Mesenchymal stem cell (in vitro differentiated cells and primary cell): Measurements from ENCODE around the gene OPA1.

Experiments
- DNase-seq: peaks from one replicate; pipeline ENCODE4 v3.0.0-alpha.2; 2013
- H2AFZ ChIP-seq: one replicate; pipeline ENCODE4 v1.6.1; 2013; ENCODE audit warnings: low read depth, mild to moderate bottlenecking, control low read depth, inconsistent platforms, low read length, moderate library complexity
- H2AK5ac ChIP-seq: 2 replicates; pipeline ENCODE4 v1.6.1; 2013; ENCODE audit warnings: low read length, moderate library complexity, mild to moderate bottlenecking, inconsistent platforms; ENCODE audit not compliant: severe bottlenecking
- H2BK120ac ChIP-seq: one replicate; pipeline ENCODE4 v1.6.1; 2013; ENCODE audit warnings: low read depth, mild to moderate bottlenecking, inconsistent platforms, low read length, moderate library complexity
- H2BK12ac ChIP-seq, 2 experiments: one replicate each; pipeline ENCODE4 v1.6.1; 2013; ENCODE audit warnings: inconsistent platforms in 2 of 2, low read length in 2 of 2, mild to moderate bottlenecking in 2 of 2, moderate library complexity in 2 of 2, control low read depth in 1 of 2
- H2BK15ac ChIP-seq: one replicate; pipeline ENCODE4 v1.6.1; 2013; ENCODE audit warnings: mild to moderate bottlenecking, low read depth, inconsistent platforms; ENCODE audit not compliant: poor library complexity, severe bottlenecking
- H2BK5ac ChIP-seq: 2 replicates; pipeline ENCODE4 v1.6.1; 2013; ENCODE audit warnings: low read depth, mild to moderate bottlenecking, low read length, control low read depth, inconsistent platforms; ENCODE audit not compliant: poor library complexity, severe bottlenecking
- H3K14ac ChIP-seq, 2 experiments: one replicate each; pipeline ENCODE4 v1.6.1; 2013; ENCODE audit warnings: inconsistent platforms in 2 of 2, low read length in 2 of 2, control low read depth in 1 of 2, mild to moderate bottlenecking in 1 of 2, moderate library complexity in 1 of 2
- H3K18ac ChIP-seq, 2 experiments: one replicate each; pipeline ENCODE4 v1.6.1; 2013; ENCODE audit warnings: inconsistent platforms in 2 of 2, low read length in 2 of 2, control low read depth in 1 of 2, low read depth in 1 of 2, mild to moderate bottlenecking in 1 of 2
- H3K23ac ChIP-seq, 2 experiments: one replicate each; pipeline ENCODE4 v1.6.1; 2013; ENCODE audit warnings: inconsistent platforms in 2 of 2, low read length in 2 of 2, mild to moderate bottlenecking in 2 of 2, moderate library complexity in 2 of 2, control low read depth in 1 of 2
- H3K27ac ChIP-seq: 2 replicates; pipeline ENCODE4 v1.5.1; 2013; ENCODE audit warnings: mild to moderate bottlenecking, moderate library complexity, low read length, control low read depth, inconsistent platforms; ENCODE audit not compliant: poor library complexity, severe bottlenecking
- H3K27me3 ChIP-seq, 2 experiments: 2 replicates each; pipeline versions ENCODE4 v1.6.1 to v1.7.0; 2013; ENCODE audit warnings: low read length in 2 of 2, mild to moderate bottlenecking in 2 of 2, moderate library complexity in 2 of 2, control low read depth in 1 of 2, inconsistent platforms in 1 of 2; ENCODE audit not compliant: control insufficient read depth in 1 of 2, insufficient read depth in 1 of 2
- H3K36me3 ChIP-seq, 2 experiments: 2 replicates each; pipeline versions ENCODE4 v1.6.1 to v1.7.0; 2013; ENCODE audit warnings: low read length in 2 of 2, control low read depth in 1 of 2, inconsistent platforms in 1 of 2, low read depth in 1 of 2, mild to moderate bottlenecking in 1 of 2; ENCODE audit not compliant: insufficient read depth in 2 of 2, control insufficient read depth in 1 of 2
- H3K4ac ChIP-seq, 2 experiments: one replicate each; pipeline ENCODE4 v1.6.1; 2013; ENCODE audit warnings: inconsistent platforms in 2 of 2, low read length in 2 of 2, mild to moderate bottlenecking in 2 of 2, moderate library complexity in 2 of 2, control low read depth in 1 of 2, low read depth in 1 of 2
- H3K4me1 ChIP-seq: 2 replicates; pipeline ENCODE4 v1.6.1; 2013; ENCODE audit warnings: low read depth, low read length, control low read depth; ENCODE audit not compliant: control insufficient read depth, insufficient read depth
- H3K4me2 ChIP-seq: 2 replicates; pipeline ENCODE4 v1.6.1; 2013; ENCODE audit warnings: low read length, mild to moderate bottlenecking, inconsistent platforms; ENCODE audit not compliant: poor library complexity, severe bottlenecking
- H3K4me3 ChIP-seq, 2 experiments: 2 replicates each; pipeline versions ENCODE4 v1.5.1 to v1.7.0; 2013; ENCODE audit warnings: low read length in 2 of 2, mild to moderate bottlenecking in 2 of 2, control low read depth in 1 of 2, low read depth in 1 of 2; ENCODE audit not compliant: insufficient read depth in 1 of 2
- H3K79me1 ChIP-seq: replicated peaks from 2 replicates; pipeline ENCODE4 v1.6.1; 2013; ENCODE audit warnings: mild to moderate bottlenecking, control low read depth, low read length, inconsistent platforms; ENCODE audit not compliant: poor library complexity, severe bottlenecking
- H3K9ac ChIP-seq: 2 replicates; pipeline ENCODE4 v1.7.0; 2013; ENCODE audit warnings: mild to moderate bottlenecking, low read length, moderate library complexity
- H3K9me3 ChIP-seq: 2 replicates; pipeline ENCODE4 v1.7.0; 2013; ENCODE audit warnings: mild to moderate bottlenecking, low read length; ENCODE audit not compliant: control insufficient read depth
- H4K8ac ChIP-seq: one replicate; pipeline ENCODE4 v1.6.1; 2013; ENCODE audit warnings: inconsistent platforms, mild to moderate bottlenecking, low read length, moderate library complexity
- H4K91ac ChIP-seq: one replicate; pipeline ENCODE4 v1.6.1; 2013; ENCODE audit warnings: mild to moderate bottlenecking, low read length, inconsistent platforms
- WGBS: methylation state at CpG from one replicate; pipeline ENCODE4 v1.1.7; 2013; ENCODE audit warnings: mixed read lengths; 5-methylcytosine and 5-hydroxymethylcytosine counted together

The OPA1 gene

GRCh38 chr3:193589129-193589528 is 3.9 kb upstream of the OPA1 start:
- no peak overlapping the region for H2BK15ac ChIP-seq
- no peak overlapping the region for H3K14ac ChIP-seq
- no peak for DNase-seq
- H3K4me1 ChIP-seq: no peaks in the 10 kb centered on the region
- no peak overlapping the region for H2BK12ac ChIP-seq
- WGBS: 86% methylated on average over 1 of the region's 1 CpG
- no peak overlapping the region for H2AK5ac ChIP-seq
- no peak overlapping the region for H2BK5ac ChIP-seq
- no peaks in the 10 kb centered on the region for H3K79me1 ChIP-seq
- H2BK120ac ChIP-seq: no peak overlapping the region
- no peak overlapping the region for H3K27ac ChIP-seq
- H3K4me2 ChIP-seq: no peak overlapping the region
- no peak overlapping the region for H4K8ac ChIP-seq
- no peak overlapping the region for H3K9ac ChIP-seq
- H2AFZ ChIP-seq: no peak overlapping the region
- no peak overlapping the region for H4K91ac ChIP-seq
- H3K23ac ChIP-seq: no peak overlapping the region
- H3K4ac ChIP-seq: no peak overlapping the region
- no peak overlapping the region for H3K4me3 ChIP-seq
- H3K36me3 ChIP-seq: no peaks in the 10 kb centered on the region
- H3K9me3 ChIP-seq: no peaks in the 10 kb centered on the region
- H3K18ac ChIP-seq: no peak overlapping the region
- H3K27me3 ChIP-seq: no peaks in the 10 kb centered on the region

GRCh38 chr3:193589616-193590015 is 3.4 kb upstream of the OPA1 start:
- no peak overlapping the region for H3K4ac ChIP-seq
- no peak overlapping the region for H3K4me2 ChIP-seq
- no peak overlapping the region for H4K91ac ChIP-seq
- H2BK120ac ChIP-seq: no peak overlapping the region
- WGBS: no CpG with 5 or more reads among the region's 1 CpG
- H3K14ac ChIP-seq: no peak overlapping the region
- H4K8ac ChIP-seq: no peak overlapping the region
- H2BK5ac ChIP-seq: no peak overlapping the region
- no peak overlapping the region for H2BK12ac ChIP-seq
- H3K4me1 ChIP-seq: peaks cover 4% of the 10 kb centered on the region
- H3K36me3 ChIP-seq: no peaks in the 10 kb centered on the region
- H3K23ac ChIP-seq: no peak overlapping the region
- no peak overlapping the region for H3K18ac ChIP-seq
- no peak overlapping the region for H2AFZ ChIP-seq
- DNase-seq: no peak
- no peaks in the 10 kb centered on the region for H3K9me3 ChIP-seq
- no peak overlapping the region for H3K4me3 ChIP-seq
- no peak overlapping the region for H3K9ac ChIP-seq
- no peak overlapping the region for H2AK5ac ChIP-seq
- H2BK15ac ChIP-seq: no peak overlapping the region
- H3K27ac ChIP-seq: no peak overlapping the region
- H3K27me3 ChIP-seq: no peaks in the 10 kb centered on the region
- H3K79me1 ChIP-seq: no peaks in the 10 kb centered on the region

GRCh38 chr3:193590088-193590856 is 2.7 kb upstream of the OPA1 start:
- no peaks in the 10 kb centered on the region for H3K9me3 ChIP-seq
- no peak overlapping the region for H2BK120ac ChIP-seq
- H2BK15ac ChIP-seq: no peak overlapping the region
- H3K4ac ChIP-seq: no peak overlapping the region
- no peak overlapping the region for H2BK12ac ChIP-seq
- no peak overlapping the region for H3K9ac ChIP-seq
- no peak overlapping the region for H3K14ac ChIP-seq
- no peak overlapping the region for H2AK5ac ChIP-seq
- H3K27me3 ChIP-seq: no peaks in the 10 kb centered on the region
- no peaks in the 10 kb centered on the region for H3K79me1 ChIP-seq
- no peak overlapping the region for H2BK5ac ChIP-seq
- H4K91ac ChIP-seq: no peak overlapping the region
- 56% methylated on average over 5 of the region's 6 CpGs for WGBS
- no peak overlapping the region for H3K23ac ChIP-seq
- H3K36me3 ChIP-seq: no peaks in the 10 kb centered on the region
- H4K8ac ChIP-seq: no peak overlapping the region
- DNase-seq: peak; percentile 84
- no peak overlapping the region for H3K4me2 ChIP-seq
- no peak overlapping the region for H3K4me3 ChIP-seq
- no peak overlapping the region for H2AFZ ChIP-seq
- peaks cover 4% of the 10 kb centered on the region for H3K4me1 ChIP-seq
- no peak overlapping the region for H3K18ac ChIP-seq
- no peak overlapping the region for H3K27ac ChIP-seq

- Histone ChIP-seq H4K8ac (peak overlapping the region; percentile 88), H3K18ac (peak overlapping the region in 1 of 2 experiments; percentile 89), H3K9me3 (no peaks in the 10 kb centered on the region), H3K4me2 (peak overlapping the region; percentile 54), H3K27ac (peak overlapping the region; percentile 48), H3K4me3 (peak overlapping the region; percentile 76 to 96), H3K36me3 (peaks cover 0 to 14% of the 10 kb centered on the region in 2 experiments), H2BK15ac (no peak overlapping the region), H3K14ac (no peak overlapping the region), H3K9ac (peak overlapping the region; percentile 98), H2BK12ac (no peak overlapping the region), H3K4me1 (peaks cover 4% of the 10 kb centered on the region), H2BK5ac (no peak overlapping the region), H3K27me3 (no peaks in the 10 kb centered on the region), H4K91ac (no peak overlapping the region), H3K4ac (peak overlapping the region in 1 of 2 experiments; percentile 5), H2BK120ac (no peak overlapping the region), H3K23ac (no peak overlapping the region), H3K79me1 (peaks cover 5% of the 10 kb centered on the region), H2AK5ac (peak overlapping the region; percentile 27), H2AFZ (peak overlapping the region; percentile 56)
- DNase-seq: peak; percentile 64
- 0% methylated on average over 10 of the region's 11 CpGs for WGBS
Observed at GRCh38 chr3:193593668-193594030, 641 bp downstream of the OPA1 start.
